ENCODE results near the gene NPFFR1. TPM values are rescaled to one million over a fixed set of nuclear protein-coding genes. Genes with fewer than 3 reads are reported as not detected.
"Not testable (repeated sequence)": the region's sequence is repeated elsewhere in the genome, so short reads cannot be mapped to it uniquely, and the experiment has no call there.

Gene NPFFR1
- total RNA-seq, 1 experiment from 2014 or later: 0.05 TPM

- in situ Hi-C loops (cut with HindIII; ENCODE audit: low pct_unique_long_range_greater_than_20kb, low sequenced_read_pairs); H3K9me3 ChIP-seq (ENCODE audit: control insufficient read depth, insufficient read depth, low read depth, low read length); H3K27me3 ChIP-seq (ENCODE audit: control insufficient read depth, insufficient read depth, low read length); H3K27ac ChIP-seq (ENCODE audit: low read length); BruUV-seq (replicated peaks); POLR2A ChIA-PET; CTCF ChIA-PET; ATAC-seq; intact Hi-C loops (cut with micrococcal nuclease; ENCODE audit: unreplicated experiment); H3K4me3 ChIP-seq (ENCODE audit: low read depth in 2 of 2, low read length in 2 of 2); H3K36me3 ChIP-seq (ENCODE audit: control insufficient read depth, insufficient read depth, low read length); DNase-seq (ENCODE audit: low read depth, low spot score); H3K4me1 ChIP-seq (ENCODE audit: control insufficient read depth, insufficient read depth, low read length): not testable (repeated sequence)
These were observed 44.5 kb downstream of the NPFFR1 start for GRCh38 chr10:70239077-70239976.

- CTCF ChIA-PET; BruUV-seq (replicated peaks); H3K4me3 ChIP-seq (ENCODE audit: low read depth in 2 of 2, low read length in 2 of 2); H3K27me3 ChIP-seq (ENCODE audit: control insufficient read depth, insufficient read depth, low read length); in situ Hi-C loops (cut with HindIII; ENCODE audit: low pct_unique_long_range_greater_than_20kb, low sequenced_read_pairs); H3K27ac ChIP-seq (ENCODE audit: low read length); DNase-seq (ENCODE audit: low read depth, low spot score); POLR2A ChIA-PET; H3K4me1 ChIP-seq (ENCODE audit: control insufficient read depth, insufficient read depth, low read length); intact Hi-C loops (cut with micrococcal nuclease; ENCODE audit: unreplicated experiment); ATAC-seq; H3K9me3 ChIP-seq (ENCODE audit: control insufficient read depth, insufficient read depth, low read depth, low read length); H3K36me3 ChIP-seq (ENCODE audit: control insufficient read depth, insufficient read depth, low read length): not testable (repeated sequence)
These were observed 45.8 kb downstream of the NPFFR1 start for GRCh38 chr10:70237958-70238536.

- no peaks in the 10 kb centered on the region for H3K27me3 ChIP-seq (ENCODE audit: control insufficient read depth, insufficient read depth, low read length)
- TF ChIP-seq REST (IDR thresholded peaks at IDR 0.05; ENCODE audit: insufficient read depth in 1 of 2, low read depth in 2 of 2, low read length in 1 of 2) (no peak), TCF7L2 (IDR thresholded peaks at IDR 0.05; ENCODE audit: low read depth, low read length) (no peak), CTCF (IDR thresholded peaks at IDR 0.05) (no peak), SIN3A (IDR thresholded peaks at IDR 0.05; ENCODE audit: borderline replicate concordance, insufficient read depth, low read depth, low read length) (no peak), POLR2AphosphoS5 (IDR thresholded peaks at IDR 0.05; ENCODE audit: low read depth, low read length) (no peak)
- ATAC-seq: no peak
- in situ Hi-C loops (cut with HindIII; ENCODE audit: low pct_unique_long_range_greater_than_20kb, low sequenced_read_pairs) (no loop called here), intact Hi-C loops (cut with micrococcal nuclease; ENCODE audit: unreplicated experiment) (no loop called here)
- no peak for DNase-seq (ENCODE audit: low read depth, low spot score)
- ChIA-PET CTCF (no interaction called here), POLR2A (no interaction called here)
- no TSS peak for BruUV-seq (replicated peaks)
- no peak overlapping the region for H3K4me3 ChIP-seq (ENCODE audit: low read depth in 2 of 2, low read length in 2 of 2)
- no peaks in the 10 kb centered on the region for H3K9me3 ChIP-seq (ENCODE audit: control insufficient read depth, insufficient read depth, low read depth, low read length)
- H3K27ac ChIP-seq (ENCODE audit: low read length): peak overlapping the region; percentile 67; the same call in 1 of the 2 replicates
- no peaks in the 10 kb centered on the region for H3K36me3 ChIP-seq (ENCODE audit: control insufficient read depth, insufficient read depth, low read length)
- peaks cover 9% of the 10 kb centered on the region for H3K4me1 ChIP-seq (ENCODE audit: control insufficient read depth, insufficient read depth, low read length)
These were observed 48.9 kb downstream of the NPFFR1 start for GRCh38 chr10:70234668-70235447.

Measured in Panc1 (cell line).